Transverse colon (tissue), 4 donors: ENCODE data around the gene SMCO2.

ENCODE experiments used
- EP300 ChIP-seq: sonication (generic); formaldehyde crosslinking; IDR thresholded peaks from one replicate; pipeline ENCODE4 v1.6.1; 2017; ENCODE audit warnings: antibody characterized with exemption, low read depth
- POLR2A ChIP-seq: fragments of 450-650 bp; IDR thresholded peaks from one replicate; pipeline ENCODE4 v1.6.1; 2016; ENCODE audit warnings: antibody characterized with exemption, mild to moderate bottlenecking, moderate library complexity
- POLR2AphosphoS5 ChIP-seq, 3 donors: sonication (generic); formaldehyde crosslinking; IDR thresholded peaks; one replicate each; pipeline ENCODE4 v1.6.1; 2016; ENCODE audit warnings: antibody characterized with exemption in 3 of 3
- TF ChIP-seq, protein P1 (sequence below), 5 experiments: fragments of 200-600 bp in 3 of 5; fragments of 450-650 bp in 2 of 5; sonication (generic) in 3 of 5; IDR thresholded peaks; 1 replicate in 2 of 5; 2 replicates in 3 of 5; pipeline ENCODE4 v1.5.1; 2016 to 2017; ENCODE audit warnings: antibody characterized with exemption in 5 of 5, inconsistent platforms in 3 of 5, mild to moderate bottlenecking in 2 of 5, moderate library complexity in 1 of 5

DNA sequence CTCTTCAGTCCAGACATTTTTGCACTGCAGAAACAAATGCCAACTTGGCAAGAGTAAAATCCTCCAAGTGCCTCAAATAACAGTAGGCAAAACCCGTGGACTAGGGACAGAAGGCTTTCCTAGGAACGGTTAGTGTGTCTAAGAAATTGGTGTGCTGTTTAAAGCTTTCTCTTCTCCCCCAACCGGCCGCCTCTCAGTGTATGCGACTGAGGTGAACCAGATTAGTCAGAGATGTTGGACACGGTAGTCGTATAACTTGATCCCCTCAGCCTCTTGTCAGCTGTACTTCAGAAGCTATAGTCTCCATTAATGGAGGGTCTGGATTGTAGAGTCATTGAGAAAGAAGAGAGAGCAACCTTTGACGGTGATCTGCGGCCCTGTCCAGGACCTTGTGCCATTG is 99.1 kb downstream of the SMCO2 start:
- TF ChIP-seq, protein P1, sequence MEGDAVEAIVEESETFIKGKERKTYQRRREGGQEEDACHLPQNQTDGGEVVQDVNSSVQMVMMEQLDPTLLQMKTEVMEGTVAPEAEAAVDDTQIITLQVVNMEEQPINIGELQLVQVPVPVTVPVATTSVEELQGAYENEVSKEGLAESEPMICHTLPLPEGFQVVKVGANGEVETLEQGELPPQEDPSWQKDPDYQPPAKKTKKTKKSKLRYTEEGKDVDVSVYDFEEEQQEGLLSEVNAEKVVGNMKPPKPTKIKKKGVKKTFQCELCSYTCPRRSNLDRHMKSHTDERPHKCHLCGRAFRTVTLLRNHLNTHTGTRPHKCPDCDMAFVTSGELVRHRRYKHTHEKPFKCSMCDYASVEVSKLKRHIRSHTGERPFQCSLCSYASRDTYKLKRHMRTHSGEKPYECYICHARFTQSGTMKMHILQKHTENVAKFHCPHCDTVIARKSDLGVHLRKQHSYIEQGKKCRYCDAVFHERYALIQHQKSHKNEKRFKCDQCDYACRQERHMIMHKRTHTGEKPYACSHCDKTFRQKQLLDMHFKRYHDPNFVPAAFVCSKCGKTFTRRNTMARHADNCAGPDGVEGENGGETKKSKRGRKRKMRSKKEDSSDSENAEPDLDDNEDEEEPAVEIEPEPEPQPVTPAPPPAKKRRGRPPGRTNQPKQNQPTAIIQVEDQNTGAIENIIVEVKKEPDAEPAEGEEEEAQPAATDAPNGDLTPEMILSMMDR (IDR thresholded peaks at IDR 0.05) = no peak
- TF ChIP-seq EP300 = no peak
- no peak for TF ChIP-seq POLR2AphosphoS5 (IDR thresholded peaks at IDR 0.05)
- TF ChIP-seq POLR2A = no peak
